Measurements from ENCODE around the gene PDGFA. TPM values are rescaled to one million over a fixed set of nuclear protein-coding genes. Genes with fewer than 3 reads are reported as not detected.

PDGFA gene
- total RNA-seq, 4 donors from 2014 or later = 60.2 to 123 (median 104) TPM

- H3K27ac ChIP-seq = no peak overlapping the region
- 95% methylated on average over 29 of the region's 31 CpGs; no CpG with 5 or more reads in 1 of the 2 donors for WGBS, 2 donors (ENCODE audit: low coverage in 1 of 2)
Measured at GRCh38 chr7:549891-550625, 30.4 kb upstream of the PDGFA start.

DNA sequence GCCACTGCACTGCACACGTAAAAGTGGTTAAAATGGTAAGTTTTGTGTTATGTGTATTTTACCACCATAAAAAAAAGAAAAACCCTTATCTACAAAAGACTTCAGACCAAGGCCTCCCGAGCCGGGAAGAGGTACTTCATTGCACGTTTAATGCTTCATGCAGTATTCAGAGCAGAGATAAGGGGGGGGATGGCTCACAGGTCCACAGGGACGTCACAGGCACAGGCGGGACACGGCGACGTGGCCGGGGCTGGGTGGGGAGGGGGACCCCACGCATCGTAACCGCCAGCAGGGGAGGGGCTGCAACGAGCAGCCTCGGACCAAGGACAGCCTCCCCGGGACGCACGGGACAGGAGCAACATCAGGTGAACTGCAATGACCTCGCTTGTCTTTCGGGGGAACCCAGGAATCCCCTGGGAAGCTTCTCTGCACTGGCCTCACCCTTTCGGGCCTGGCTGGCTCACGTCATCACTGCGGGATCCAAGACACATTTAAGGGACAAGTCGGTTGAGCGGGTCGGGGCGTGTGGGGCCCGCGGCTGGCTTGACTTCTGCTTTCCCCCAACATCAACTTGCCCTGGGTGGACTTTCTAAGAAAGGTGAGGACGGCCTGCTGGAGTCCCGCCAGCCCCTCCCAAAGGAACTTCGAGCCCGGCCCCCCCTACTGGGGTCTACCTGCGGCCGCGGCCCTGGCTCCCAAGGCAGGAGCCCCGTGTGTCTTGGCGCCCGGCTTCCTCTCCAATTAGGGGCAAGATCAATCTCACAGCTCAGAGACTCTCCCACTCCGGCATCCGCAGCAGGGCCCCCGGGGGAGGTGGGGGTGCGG lies 29.6 kb upstream of the PDGFA start:
- in situ Hi-C loops (cut with MboI; ENCODE audit: low pct_ligation_motif_present in 1 of 4, low pct_unique_long_range_greater_than_20kb in 1 of 4, low sequenced_read_pairs in 3 of 4) (no loop called here), intact Hi-C loops (cut with DNase I; ENCODE audit: low total_unique reads) (no loop called here)
- no peak overlapping the region for H3K27ac ChIP-seq

More at GRCh38 chr7:549891-550625, 30.4 kb upstream of the PDGFA start:
- Histone ChIP-seq H3K4me3 (no peak overlapping the region), H3K4me1 (no peaks in the 10 kb centered on the region), H3K36me3 (no peaks in the 10 kb centered on the region), H3K27me3 (peaks cover 4% of the 10 kb centered on the region), H3K9me3 (no peaks in the 10 kb centered on the region)
- DNase-seq = no peak
- intact Hi-C loops (cut with DNase I; ENCODE audit: low total_unique reads) (no loop called here), in situ Hi-C loops (cut with MboI; ENCODE audit: low pct_ligation_motif_present in 1 of 4, low pct_unique_long_range_greater_than_20kb in 1 of 4, low sequenced_read_pairs in 3 of 4) (no loop called here)
- TF ChIP-seq POLR2A (IDR thresholded peaks at IDR 0.05) = no peak
- TF ChIP-seq, protein P1, sequence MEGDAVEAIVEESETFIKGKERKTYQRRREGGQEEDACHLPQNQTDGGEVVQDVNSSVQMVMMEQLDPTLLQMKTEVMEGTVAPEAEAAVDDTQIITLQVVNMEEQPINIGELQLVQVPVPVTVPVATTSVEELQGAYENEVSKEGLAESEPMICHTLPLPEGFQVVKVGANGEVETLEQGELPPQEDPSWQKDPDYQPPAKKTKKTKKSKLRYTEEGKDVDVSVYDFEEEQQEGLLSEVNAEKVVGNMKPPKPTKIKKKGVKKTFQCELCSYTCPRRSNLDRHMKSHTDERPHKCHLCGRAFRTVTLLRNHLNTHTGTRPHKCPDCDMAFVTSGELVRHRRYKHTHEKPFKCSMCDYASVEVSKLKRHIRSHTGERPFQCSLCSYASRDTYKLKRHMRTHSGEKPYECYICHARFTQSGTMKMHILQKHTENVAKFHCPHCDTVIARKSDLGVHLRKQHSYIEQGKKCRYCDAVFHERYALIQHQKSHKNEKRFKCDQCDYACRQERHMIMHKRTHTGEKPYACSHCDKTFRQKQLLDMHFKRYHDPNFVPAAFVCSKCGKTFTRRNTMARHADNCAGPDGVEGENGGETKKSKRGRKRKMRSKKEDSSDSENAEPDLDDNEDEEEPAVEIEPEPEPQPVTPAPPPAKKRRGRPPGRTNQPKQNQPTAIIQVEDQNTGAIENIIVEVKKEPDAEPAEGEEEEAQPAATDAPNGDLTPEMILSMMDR (IDR thresholded peaks at IDR 0.05) = no peak
- TF ChIP-seq EP300 (IDR thresholded peaks at IDR 0.05; ENCODE audit: low read depth) = no peak
- no peak for TF ChIP-seq POLR2AphosphoS5 (IDR thresholded peaks at IDR 0.05)

GRCh38 chr7:548401-548800 lies 28.8 kb upstream of the PDGFA start:
- intact Hi-C loops (cut with DNase I; ENCODE audit: low total_unique reads) (no loop called here), in situ Hi-C loops (cut with MboI; ENCODE audit: low pct_ligation_motif_present in 1 of 4, low pct_unique_long_range_greater_than_20kb in 1 of 4, low sequenced_read_pairs in 3 of 4) (no loop called here)
- H3K36me3 ChIP-seq = no peaks in the 10 kb centered on the region
- no peak overlapping the region for H3K27ac ChIP-seq
- TF ChIP-seq EP300 (IDR thresholded peaks at IDR 0.05; ENCODE audit: low read depth) = no peak
- TF ChIP-seq POLR2AphosphoS5 (IDR thresholded peaks at IDR 0.05) = no peak
- TF ChIP-seq, protein P1 (IDR thresholded peaks at IDR 0.05) = no peak
- no peak for TF ChIP-seq POLR2A (IDR thresholded peaks at IDR 0.05)
- peaks cover 4% of the 10 kb centered on the region for H3K27me3 ChIP-seq
- H3K4me3 ChIP-seq = no peak overlapping the region
- 92% methylated on average over 11 of the region's 11 CpGs; no CpG with 5 or more reads in 1 of the 2 donors for WGBS, 2 donors (ENCODE audit: low coverage in 1 of 2)
- H3K9me3 ChIP-seq = no peaks in the 10 kb centered on the region
- H3K4me1 ChIP-seq = no peaks in the 10 kb centered on the region
- DNase-seq = no peak

More for the DNA sequence above, 29.6 kb upstream of the PDGFA start:
- WGBS, 2 donors (ENCODE audit: low coverage in 1 of 2) = 70 to 91% methylated on average over 4 to 31 of the region's 43 CpGs
- no peak for DNase-seq
- Histone ChIP-seq H3K4me3 (no peak overlapping the region), H3K36me3 (no peaks in the 10 kb centered on the region), H3K27me3 (peaks cover 4% of the 10 kb centered on the region), H3K4me1 (no peaks in the 10 kb centered on the region), H3K9me3 (no peaks in the 10 kb centered on the region)
- TF ChIP-seq POLR2AphosphoS5 (IDR thresholded peaks at IDR 0.05) = no peak
- TF ChIP-seq EP300 (IDR thresholded peaks at IDR 0.05; ENCODE audit: low read depth) = no peak
- no peak for TF ChIP-seq POLR2A (IDR thresholded peaks at IDR 0.05)
- TF ChIP-seq, protein P1 (IDR thresholded peaks at IDR 0.05) = no peak

DNA sequence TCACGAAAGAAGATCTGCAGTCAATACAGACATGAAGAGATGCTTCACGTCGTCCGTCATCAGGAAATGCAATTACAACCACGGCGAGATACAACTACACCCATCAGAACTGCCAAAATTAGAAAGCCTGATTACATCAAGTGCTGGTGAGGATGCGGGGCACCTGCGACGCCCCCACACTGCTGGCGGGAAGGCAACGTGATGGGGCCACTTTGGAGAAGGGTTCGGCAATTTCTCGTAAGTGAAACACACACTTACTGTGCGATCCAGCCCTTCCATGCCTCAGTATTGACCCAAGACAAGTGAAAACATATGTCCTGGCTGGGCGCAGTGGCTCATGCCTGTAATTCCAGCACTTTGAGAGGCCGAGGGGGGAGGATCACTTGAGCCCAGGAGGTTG lies 25.8 kb upstream of the PDGFA start:
- intact Hi-C loops (cut with DNase I; ENCODE audit: low total_unique reads) = no loop called here

More for the DNA sequence above, 25.8 kb upstream of the PDGFA start:
- in situ Hi-C loops (cut with MboI; ENCODE audit: low pct_ligation_motif_present in 1 of 4, low pct_unique_long_range_greater_than_20kb in 1 of 4, low sequenced_read_pairs in 3 of 4) = no loop called here
- no peak for TF ChIP-seq EP300 (IDR thresholded peaks at IDR 0.05; ENCODE audit: low read depth)
- TF ChIP-seq, protein P1 (IDR thresholded peaks at IDR 0.05) = no peak
- no peak for TF ChIP-seq POLR2A (IDR thresholded peaks at IDR 0.05)
- TF ChIP-seq POLR2AphosphoS5 (IDR thresholded peaks at IDR 0.05) = no peak
- H3K27me3 ChIP-seq = no peaks in the 10 kb centered on the region
- H3K9me3 ChIP-seq = no peaks in the 10 kb centered on the region
- H3K27ac ChIP-seq = no peak overlapping the region
- H3K4me1 ChIP-seq = peaks cover 0 to under 1% (median 0%) of the 10 kb centered on the region in 4 donors
- H3K4me3 ChIP-seq = no peak overlapping the region
- H3K36me3 ChIP-seq = no peaks in the 10 kb centered on the region
- WGBS, 2 donors (ENCODE audit: low coverage in 1 of 2) = 88 to 98% methylated on average over 6 to 16 of the region's 16 CpGs
- no peak for DNase-seq
